GM11168 (cell line): Measurements from ENCODE around the gene ZNF577.

Experiments
- in situ Hi-C: fragments of 300-500 bp; cut with MboI; formaldehyde crosslinking; loops from one replicate; pipeline ENCODE4 v1.12.0; 2022; ENCODE audit warnings: low sequenced_read_pairs; ENCODE audit not compliant: unreplicated experiment

The ZNF577 gene

GRCh38 chr19:51882518-51882917 lies 5.2 kb downstream of the ZNF577 start:
- in situ Hi-C loops, result no loop called here

- in situ Hi-C loops, result no loop called here
Measured at GRCh38 chr19:51873097-51873496, 14.7 kb downstream of the ZNF577 start.

- in situ Hi-C loops, result no loop called here
Measured at GRCh38 chr19:51861870-51862622, 25.7 kb downstream of the ZNF577 start.

- in situ Hi-C loops, result no loop called here
Measured at GRCh38 chr19:51837145-51837544, 50.6 kb downstream of the ZNF577 start.

GRCh38 chr19:51830274-51830673 lies 57.5 kb downstream of the ZNF577 start:
- in situ Hi-C loops, result no loop called here

GRCh38 chr19:51824281-51825005 lies 63.3 kb downstream of the ZNF577 start:
- in situ Hi-C loops, result no loop called here

- in situ Hi-C loops, result no loop called here
Measured at GRCh38 chr19:51822946-51823345, 64.8 kb downstream of the ZNF577 start.

GRCh38 chr19:51822325-51822724 lies 65.4 kb downstream of the ZNF577 start:
- in situ Hi-C loops, result no loop called here

- in situ Hi-C loops, result no loop called here
Measured at GRCh38 chr19:51821921-51822320, 65.8 kb downstream of the ZNF577 start.

GRCh38 chr19:51821456-51821855 lies 66.3 kb downstream of the ZNF577 start:
- in situ Hi-C loops, result no loop called here
